HepG2 (cell line): ENCODE data around the gene SMIM1. TPM values are rescaled to one million over a fixed set of nuclear protein-coding genes. Genes with fewer than 3 reads are reported as not detected.

ENCODE experiments used
- ETV5 ChIP-seq: IDR thresholded peaks from 2 replicates; pipeline ENCODE4 v1.6.1; 2018; ENCODE audit warnings: missing biosample characterization, missing genetic modification reagents, inconsistent platforms, borderline replicate concordance
- HNF4A ChIP-seq: sonication (generic); formaldehyde crosslinking; IDR thresholded peaks from 2 replicates; pipeline ENCODE4 v1.4.0; 2020; ENCODE audit warnings: missing genetic modification reagents
- KMT2B ChIP-seq: IDR thresholded peaks from 2 replicates; pipeline ENCODE4 v1.6.1; 2016; ENCODE audit warnings: missing genetic modification reagents, missing compliant biosample characterization
- MTF1 ChIP-seq: sonication (generic); formaldehyde crosslinking; IDR thresholded peaks from 2 replicates; pipeline ENCODE4 v1.5.0; 2020; ENCODE audit warnings: missing genetic modification reagents
- MZF1 ChIP-seq: sonication (generic); formaldehyde crosslinking; IDR thresholded peaks from 2 replicates; pipeline ENCODE4 v1.8.1; 2023; ENCODE audit warnings: mild to moderate bottlenecking, missing genetic modification reagents, borderline replicate concordance
- TBP ChIP-seq: sonication (generic); formaldehyde crosslinking; IDR thresholded peaks from 2 replicates; pipeline ENCODE4 v1.5.0; 2020; ENCODE audit warnings: missing genetic modification reagents
- TFDP1 ChIP-seq: IDR thresholded peaks from 2 replicates; pipeline ENCODE4 v1.6.1; 2016; ENCODE audit warnings: missing compliant biosample characterization, missing genetic modification reagents, borderline replicate concordance
- TGIF2 ChIP-seq: IDR thresholded peaks from 2 replicates; pipeline ENCODE4 v1.6.1; 2016; ENCODE audit warnings: control low read depth, missing compliant biosample characterization
- ZBTB33 ChIP-seq: sonication (generic); formaldehyde crosslinking; IDR thresholded peaks from 2 replicates; pipeline ENCODE4 v1.4.0; 2020; ENCODE audit warnings: missing genetic modification reagents
- ZGPAT ChIP-seq: IDR thresholded peaks from 2 replicates; pipeline ENCODE4 v1.6.1; 2016; ENCODE audit warnings: mild to moderate bottlenecking
- ZNF256 ChIP-seq: sonication (generic); formaldehyde crosslinking; conservative IDR thresholded peaks from 2 replicates; pipeline ENCODE4 v1.4.0; 2020; ENCODE audit warnings: missing genetic modification reagents
- ZNF567 ChIP-seq: sonication (generic); formaldehyde crosslinking; IDR thresholded peaks from 2 replicates; pipeline ENCODE4 v1.8.1; 2023; ENCODE audit warnings: mild to moderate bottlenecking, missing genetic modification reagents, borderline replicate concordance
- ZNF691 ChIP-seq: sonication (generic); formaldehyde crosslinking; IDR thresholded peaks from 2 replicates; pipeline ENCODE4 v1.4.0; 2020; ENCODE audit warnings: missing genetic modification reagents, low read depth, mild to moderate bottlenecking, borderline replicate concordance
- ZNF883 ChIP-seq: sonication (generic); formaldehyde crosslinking; IDR thresholded peaks from 2 replicates; pipeline ENCODE4 v1.5.1; 2020; ENCODE audit warnings: mild to moderate bottlenecking, missing genetic modification reagents; ENCODE audit errors: not compliant biosample characterization
- polyA plus RNA-seq, 8 experiments: library from polyadenylated mRNA; depleted of rRNA in 3 of 8; stranded (reverse) in 7 of 8; unstranded in 1 of 8; fragments of >200 nt; fragmentation: Illumina TruSeq in 4 of 8; extraction: Trizol in 4 of 8; gene quantifications; 2 replicates each; pipeline versions ENCODE4 v1.2.1 to v1.2.3, GENCODE V29; 2011 to 2016; ENCODE audit warnings: low read depth in 4 of 8, missing spikeins in 1 of 8, mixed read lengths in 1 of 8; ENCODE audit not compliant: insufficient read depth in 1 of 8
- total RNA-seq, 5 experiments: library from RNA; depleted of rRNA; stranded (reverse); fragments of >200 nt; fragmentation: Illumina TruSeq; extraction: Trizol; gene quantifications; 2 replicates each; pipeline ENCODE4 v1.2.3, GENCODE V29; 2016; ENCODE audit warnings: low read depth in 1 of 5
- TF ChIP-seq, protein P1 (sequence below): sonication (generic); formaldehyde crosslinking; IDR thresholded peaks from 2 replicates; pipeline ENCODE4; 2020; ENCODE audit warnings: missing genetic modification reagents, mild to moderate bottlenecking, borderline replicate concordance
- TF ChIP-seq, protein P2 (sequence below): IDR thresholded peaks from 2 replicates; pipeline ENCODE4 v1.6.1; 2012; ENCODE audit warnings: inconsistent platforms
- TF ChIP-seq, protein P3 (sequence below): sonication (generic); formaldehyde crosslinking; IDR thresholded peaks from 2 replicates; pipeline ENCODE4 v1.5.1; 2020; ENCODE audit warnings: missing genetic modification reagents, mild to moderate bottlenecking, borderline replicate concordance

The SMIM1 gene
- total and polyA plus RNA-seq, 2 of the 13 experiments (the other 11 are each of a cell fraction or from before 2014, with no cell fraction given), result 12.4 to 56.3 TPM

DNA sequence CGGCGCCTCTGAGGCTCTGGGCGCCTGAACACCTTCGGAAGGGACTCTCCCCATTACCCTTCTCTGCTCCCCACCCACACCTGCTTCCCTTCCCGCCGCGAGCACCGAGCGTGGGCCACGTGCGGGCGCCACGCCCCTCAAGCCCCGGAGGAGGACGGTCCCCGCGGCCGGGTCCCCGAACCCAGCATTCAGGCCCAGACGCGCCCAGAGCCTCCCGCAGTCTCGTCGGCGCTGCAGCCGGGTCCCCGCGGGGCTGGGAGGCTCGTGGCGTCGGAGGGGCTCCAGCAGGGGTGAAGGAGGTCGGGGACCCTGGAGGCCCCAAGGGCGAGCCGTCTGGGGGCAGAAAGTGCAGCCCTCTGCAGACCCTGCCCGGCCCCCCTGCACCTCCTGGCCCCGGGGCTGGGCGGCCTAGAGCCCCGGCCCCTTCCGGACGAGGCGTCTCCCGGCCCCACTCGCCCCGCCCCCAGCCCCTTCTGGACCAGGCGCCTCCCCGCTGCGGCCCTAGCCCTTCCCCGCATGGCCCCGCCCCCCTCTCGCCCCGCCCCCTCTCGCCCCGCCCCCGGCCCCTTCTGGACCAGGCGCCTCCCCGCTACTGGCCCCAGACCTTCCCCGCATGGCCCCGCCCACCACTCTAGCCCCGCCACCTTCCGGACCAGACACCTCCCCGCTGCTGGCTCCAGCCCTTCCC lies 378 bp upstream of the SMIM1 start (continued):
- TF ChIP-seq, protein P1, sequence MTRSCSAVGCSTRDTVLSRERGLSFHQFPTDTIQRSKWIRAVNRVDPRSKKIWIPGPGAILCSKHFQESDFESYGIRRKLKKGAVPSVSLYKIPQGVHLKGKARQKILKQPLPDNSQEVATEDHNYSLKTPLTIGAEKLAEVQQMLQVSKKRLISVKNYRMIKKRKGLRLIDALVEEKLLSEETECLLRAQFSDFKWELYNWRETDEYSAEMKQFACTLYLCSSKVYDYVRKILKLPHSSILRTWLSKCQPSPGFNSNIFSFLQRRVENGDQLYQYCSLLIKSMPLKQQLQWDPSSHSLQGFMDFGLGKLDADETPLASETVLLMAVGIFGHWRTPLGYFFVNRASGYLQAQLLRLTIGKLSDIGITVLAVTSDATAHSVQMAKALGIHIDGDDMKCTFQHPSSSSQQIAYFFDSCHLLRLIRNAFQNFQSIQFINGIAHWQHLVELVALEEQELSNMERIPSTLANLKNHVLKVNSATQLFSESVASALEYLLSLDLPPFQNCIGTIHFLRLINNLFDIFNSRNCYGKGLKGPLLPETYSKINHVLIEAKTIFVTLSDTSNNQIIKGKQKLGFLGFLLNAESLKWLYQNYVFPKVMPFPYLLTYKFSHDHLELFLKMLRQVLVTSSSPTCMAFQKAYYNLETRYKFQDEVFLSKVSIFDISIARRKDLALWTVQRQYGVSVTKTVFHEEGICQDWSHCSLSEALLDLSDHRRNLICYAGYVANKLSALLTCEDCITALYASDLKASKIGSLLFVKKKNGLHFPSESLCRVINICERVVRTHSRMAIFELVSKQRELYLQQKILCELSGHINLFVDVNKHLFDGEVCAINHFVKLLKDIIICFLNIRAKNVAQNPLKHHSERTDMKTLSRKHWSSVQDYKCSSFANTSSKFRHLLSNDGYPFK (CRISPR knock-in tag), result no peak
- TF ChIP-seq TFDP1 (CRISPR knock-in tag), result peak; percentile 58; the same call in 1 of the 2 replicates
- TF ChIP-seq KMT2B (CRISPR knock-in tag), result no peak
- TF ChIP-seq ZNF883 (CRISPR knock-in tag), result peak; percentile 33
- no peak for TF ChIP-seq ZNF691 (CRISPR knock-in tag)
- TF ChIP-seq, protein P2, sequence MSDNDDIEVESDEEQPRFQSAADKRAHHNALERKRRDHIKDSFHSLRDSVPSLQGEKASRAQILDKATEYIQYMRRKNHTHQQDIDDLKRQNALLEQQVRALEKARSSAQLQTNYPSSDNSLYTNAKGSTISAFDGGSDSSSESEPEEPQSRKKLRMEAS, result no peak
- TF ChIP-seq ETV5 (CRISPR knock-in tag), result peak; percentile 58
- no peak; the same call in 1 of the 2 replicates for TF ChIP-seq TGIF2 (CRISPR knock-in tag)
- TF ChIP-seq TBP (CRISPR knock-in tag), result no peak
- no peak for TF ChIP-seq ZNF256
- TF ChIP-seq MZF1 (CRISPR knock-in tag), result no peak
- no peak for TF ChIP-seq ZNF567 (CRISPR knock-in tag)
- no peak for TF ChIP-seq ZBTB33
- TF ChIP-seq, protein P3, sequence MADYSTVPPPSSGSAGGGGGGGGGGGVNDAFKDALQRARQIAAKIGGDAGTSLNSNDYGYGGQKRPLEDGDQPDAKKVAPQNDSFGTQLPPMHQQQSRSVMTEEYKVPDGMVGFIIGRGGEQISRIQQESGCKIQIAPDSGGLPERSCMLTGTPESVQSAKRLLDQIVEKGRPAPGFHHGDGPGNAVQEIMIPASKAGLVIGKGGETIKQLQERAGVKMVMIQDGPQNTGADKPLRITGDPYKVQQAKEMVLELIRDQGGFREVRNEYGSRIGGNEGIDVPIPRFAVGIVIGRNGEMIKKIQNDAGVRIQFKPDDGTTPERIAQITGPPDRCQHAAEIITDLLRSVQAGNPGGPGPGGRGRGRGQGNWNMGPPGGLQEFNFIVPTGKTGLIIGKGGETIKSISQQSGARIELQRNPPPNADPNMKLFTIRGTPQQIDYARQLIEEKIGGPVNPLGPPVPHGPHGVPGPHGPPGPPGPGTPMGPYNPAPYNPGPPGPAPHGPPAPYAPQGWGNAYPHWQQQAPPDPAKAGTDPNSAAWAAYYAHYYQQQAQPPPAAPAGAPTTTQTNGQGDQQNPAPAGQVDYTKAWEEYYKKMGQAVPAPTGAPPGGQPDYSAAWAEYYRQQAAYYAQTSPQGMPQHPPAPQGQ (CRISPR knock-in tag), result no peak
- no peak for TF ChIP-seq HNF4A (CRISPR knock-in tag)
- TF ChIP-seq MTF1 (CRISPR knock-in tag), result peak; percentile 1; the same call in 1 of the 2 replicates
- peak; percentile 50; the same call in 1 of the 2 replicates for TF ChIP-seq ZGPAT
